ENCODE results near the gene INPP4A. TPM values are rescaled to one million over a fixed set of nuclear protein-coding genes. Genes with fewer than 3 reads are reported as not detected.

INPP4A gene
- total and polyA plus RNA-seq, 2 of the 13 experiments (the other 11 are each of a cell fraction or from before 2014, with no cell fraction given): 10.1 to 10.9 TPM

DNA sequence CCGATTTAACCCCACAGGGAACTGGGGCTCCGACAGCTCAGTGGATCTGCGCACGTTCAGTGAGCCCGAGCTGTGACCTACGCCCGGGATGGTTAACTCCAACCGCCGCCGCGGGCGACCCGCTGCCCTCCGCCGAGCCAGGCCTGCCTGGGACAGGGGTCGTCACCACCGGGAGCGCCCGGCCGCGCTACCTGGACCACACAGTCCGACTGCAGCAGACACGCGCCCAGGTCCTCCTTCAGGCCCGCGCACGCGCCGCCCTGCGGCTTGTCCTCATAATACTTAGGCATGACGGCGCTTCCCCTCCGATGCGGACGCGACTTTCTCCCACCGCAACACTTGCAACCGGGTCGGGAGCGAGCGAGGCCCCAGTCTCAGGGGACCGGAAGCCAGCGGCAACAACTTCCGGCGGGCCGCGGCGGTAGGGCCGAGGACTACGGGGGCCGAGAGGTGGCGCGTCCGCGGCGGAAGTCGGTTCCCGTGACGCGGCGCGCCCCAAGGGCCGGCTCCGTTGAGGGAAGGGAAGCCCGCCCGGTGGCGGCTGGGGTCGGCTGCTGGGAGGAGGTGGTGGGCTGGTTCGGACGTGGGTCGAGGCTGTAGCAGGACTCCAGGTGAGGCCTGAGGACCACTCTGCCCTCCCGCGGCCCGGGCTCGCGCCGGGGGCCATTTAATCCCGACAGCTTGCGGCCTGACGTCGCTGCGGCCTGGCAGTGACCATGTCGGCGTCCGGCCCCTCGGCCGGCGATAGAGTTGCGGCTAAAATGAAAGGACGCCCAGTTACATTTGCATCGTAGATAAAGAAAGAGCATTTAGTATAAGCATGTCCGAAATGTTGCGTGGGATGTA, 163.7 kb downstream of the INPP4A start, which contains the start of the genes COA5 and UNC50 (continued):
- peak; percentile 99 for TF ChIP-seq ZNF274 (CRISPR knock-in tag; IDR thresholded peaks at IDR 0.05)
- TF ChIP-seq, protein P1, sequence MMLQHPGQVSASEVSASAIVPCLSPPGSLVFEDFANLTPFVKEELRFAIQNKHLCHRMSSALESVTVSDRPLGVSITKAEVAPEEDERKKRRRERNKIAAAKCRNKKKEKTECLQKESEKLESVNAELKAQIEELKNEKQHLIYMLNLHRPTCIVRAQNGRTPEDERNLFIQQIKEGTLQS (CRISPR knock-in tag; IDR thresholded peaks at IDR 0.05): peak; percentile 57; the same call in 1 of the 2 replicates
- peak; percentile 76 for TF ChIP-seq ZNF121 (CRISPR knock-in tag; IDR thresholded peaks at IDR 0.05)
- peak; percentile 93; the same call in 1 of the 2 replicates for TF ChIP-seq ARNT2 (CRISPR knock-in tag; IDR thresholded peaks at IDR 0.05; ENCODE audit: low read depth)
- TF ChIP-seq, protein P2, sequence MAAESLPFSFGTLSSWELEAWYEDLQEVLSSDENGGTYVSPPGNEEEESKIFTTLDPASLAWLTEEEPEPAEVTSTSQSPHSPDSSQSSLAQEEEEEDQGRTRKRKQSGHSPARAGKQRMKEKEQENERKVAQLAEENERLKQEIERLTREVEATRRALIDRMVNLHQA (CRISPR knock-in tag; IDR thresholded peaks at IDR 0.05): no peak
- no peak for TF ChIP-seq HNF4G (IDR thresholded peaks at IDR 0.05; ENCODE audit: borderline replicate concordance, low read depth, low read length)
- peak; percentile 65; the same call in 1 of the 2 replicates for TF ChIP-seq HNF4G (CRISPR knock-in tag; IDR thresholded peaks at IDR 0.05; ENCODE audit: borderline replicate concordance, low read depth)
- TF ChIP-seq ZNF180 (CRISPR knock-in tag; IDR thresholded peaks at IDR 0.05; ENCODE audit: borderline replicate concordance, low read depth): 0 out of 2 replicates have a peak, but pooled peaks have one; percentile 23
- TF ChIP-seq RXRA (CRISPR knock-in tag; IDR thresholded peaks at IDR 0.05): peak; percentile 90
- TF ChIP-seq, protein P3, sequence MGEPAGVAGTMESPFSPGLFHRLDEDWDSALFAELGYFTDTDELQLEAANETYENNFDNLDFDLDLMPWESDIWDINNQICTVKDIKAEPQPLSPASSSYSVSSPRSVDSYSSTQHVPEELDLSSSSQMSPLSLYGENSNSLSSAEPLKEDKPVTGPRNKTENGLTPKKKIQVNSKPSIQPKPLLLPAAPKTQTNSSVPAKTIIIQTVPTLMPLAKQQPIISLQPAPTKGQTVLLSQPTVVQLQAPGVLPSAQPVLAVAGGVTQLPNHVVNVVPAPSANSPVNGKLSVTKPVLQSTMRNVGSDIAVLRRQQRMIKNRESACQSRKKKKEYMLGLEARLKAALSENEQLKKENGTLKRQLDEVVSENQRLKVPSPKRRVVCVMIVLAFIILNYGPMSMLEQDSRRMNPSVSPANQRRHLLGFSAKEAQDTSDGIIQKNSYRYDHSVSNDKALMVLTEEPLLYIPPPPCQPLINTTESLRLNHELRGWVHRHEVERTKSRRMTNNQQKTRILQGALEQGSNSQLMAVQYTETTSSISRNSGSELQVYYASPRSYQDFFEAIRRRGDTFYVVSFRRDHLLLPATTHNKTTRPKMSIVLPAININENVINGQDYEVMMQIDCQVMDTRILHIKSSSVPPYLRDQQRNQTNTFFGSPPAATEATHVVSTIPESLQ (CRISPR knock-in tag; conservative IDR thresholded peaks at IDR 0.05): 0 out of 2 replicates have a peak, but pooled peaks have one; percentile 7
- TF ChIP-seq, protein P4, sequence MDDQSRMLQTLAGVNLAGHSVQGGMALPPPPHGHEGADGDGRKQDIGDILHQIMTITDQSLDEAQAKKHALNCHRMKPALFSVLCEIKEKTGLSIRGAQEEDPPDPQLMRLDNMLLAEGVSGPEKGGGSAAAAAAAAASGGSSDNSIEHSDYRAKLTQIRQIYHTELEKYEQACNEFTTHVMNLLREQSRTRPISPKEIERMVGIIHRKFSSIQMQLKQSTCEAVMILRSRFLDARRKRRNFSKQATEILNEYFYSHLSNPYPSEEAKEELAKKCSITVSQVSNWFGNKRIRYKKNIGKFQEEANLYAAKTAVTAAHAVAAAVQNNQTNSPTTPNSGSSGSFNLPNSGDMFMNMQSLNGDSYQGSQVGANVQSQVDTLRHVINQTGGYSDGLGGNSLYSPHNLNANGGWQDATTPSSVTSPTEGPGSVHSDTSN (CRISPR knock-in tag; IDR thresholded peaks at IDR 0.05; ENCODE audit: borderline replicate concordance): no peak
- peak; percentile 99 for TF ChIP-seq ZNF337 (CRISPR knock-in tag; IDR thresholded peaks at IDR 0.05; ENCODE audit: borderline replicate concordance, low read depth)
- TF ChIP-seq, protein P5, sequence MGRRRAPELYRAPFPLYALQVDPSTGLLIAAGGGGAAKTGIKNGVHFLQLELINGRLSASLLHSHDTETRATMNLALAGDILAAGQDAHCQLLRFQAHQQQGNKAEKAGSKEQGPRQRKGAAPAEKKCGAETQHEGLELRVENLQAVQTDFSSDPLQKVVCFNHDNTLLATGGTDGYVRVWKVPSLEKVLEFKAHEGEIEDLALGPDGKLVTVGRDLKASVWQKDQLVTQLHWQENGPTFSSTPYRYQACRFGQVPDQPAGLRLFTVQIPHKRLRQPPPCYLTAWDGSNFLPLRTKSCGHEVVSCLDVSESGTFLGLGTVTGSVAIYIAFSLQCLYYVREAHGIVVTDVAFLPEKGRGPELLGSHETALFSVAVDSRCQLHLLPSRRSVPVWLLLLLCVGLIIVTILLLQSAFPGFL (CRISPR knock-in tag; IDR thresholded peaks at IDR 0.05): peak; percentile 84; the same call in 1 of the 2 replicates
- peak; percentile 100 for TF ChIP-seq KMT2A (CRISPR knock-in tag; IDR thresholded peaks at IDR 0.05)
- TF ChIP-seq, protein P6, sequence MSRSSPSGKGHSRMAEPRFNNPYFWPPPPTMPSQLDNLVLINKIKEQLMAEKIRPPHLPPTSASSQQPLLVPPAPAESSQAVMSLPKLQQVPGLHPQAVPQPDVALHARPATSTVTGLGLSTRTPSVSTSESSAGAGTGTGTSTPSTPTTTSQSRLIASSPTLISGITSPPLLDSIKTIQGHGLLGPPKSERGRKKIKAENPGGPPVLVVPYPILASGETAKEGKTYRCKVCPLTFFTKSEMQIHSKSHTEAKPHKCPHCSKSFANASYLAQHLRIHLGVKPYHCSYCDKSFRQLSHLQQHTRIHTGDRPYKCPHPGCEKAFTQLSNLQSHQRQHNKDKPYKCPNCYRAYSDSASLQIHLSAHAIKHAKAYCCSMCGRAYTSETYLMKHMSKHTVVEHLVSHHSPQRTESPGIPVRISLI (CRISPR knock-in tag; IDR thresholded peaks at IDR 0.05; ENCODE audit: borderline replicate concordance): no peak; the same call in 1 of the 2 replicates
- TF ChIP-seq MIER2 (CRISPR knock-in tag; IDR thresholded peaks at IDR 0.05): peak; percentile 17
- TF ChIP-seq, protein P7, sequence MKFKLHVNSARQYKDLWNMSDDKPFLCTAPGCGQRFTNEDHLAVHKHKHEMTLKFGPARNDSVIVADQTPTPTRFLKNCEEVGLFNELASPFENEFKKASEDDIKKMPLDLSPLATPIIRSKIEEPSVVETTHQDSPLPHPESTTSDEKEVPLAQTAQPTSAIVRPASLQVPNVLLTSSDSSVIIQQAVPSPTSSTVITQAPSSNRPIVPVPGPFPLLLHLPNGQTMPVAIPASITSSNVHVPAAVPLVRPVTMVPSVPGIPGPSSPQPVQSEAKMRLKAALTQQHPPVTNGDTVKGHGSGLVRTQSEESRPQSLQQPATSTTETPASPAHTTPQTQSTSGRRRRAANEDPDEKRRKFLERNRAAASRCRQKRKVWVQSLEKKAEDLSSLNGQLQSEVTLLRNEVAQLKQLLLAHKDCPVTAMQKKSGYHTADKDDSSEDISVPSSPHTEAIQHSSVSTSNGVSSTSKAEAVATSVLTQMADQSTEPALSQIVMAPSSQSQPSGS (CRISPR knock-in tag; IDR thresholded peaks at IDR 0.05): peak; percentile 75
- peak; percentile 41 for TF ChIP-seq PPARG (CRISPR knock-in tag; conservative IDR thresholded peaks at IDR 0.05)
- no peak for TF ChIP-seq MTA3 (CRISPR knock-in tag; IDR thresholded peaks at IDR 0.05)
